Measurements from ENCODE around the gene EXOC4.

- TF ChIP-seq CTCF (conservative IDR thresholded peaks at IDR 0.05) (no peak), ZFX (IDR thresholded peaks at IDR 0.05) (no peak)
Measured at GRCh38 chr7:133958822-133959221, 705.9 kb downstream of the EXOC4 start.
